K562 (cell line): Measurements from ENCODE around the gene TMC6. TPM values are rescaled to one million over a fixed set of nuclear protein-coding genes. Genes with fewer than 3 reads are reported as not detected.
A peak's percentile ranks its signal among the peaks of the same experiment; 100 is the strongest.

Experiments
- ADNP ChIP-seq: fragments of 200-800 bp; sonication (Bioruptor generic); IDR thresholded peaks from 2 replicates; pipeline ENCODE4 v1.6.1; 2016; ENCODE audit warnings: missing genetic modification characterization, missing compliant biosample characterization
- ARID3B ChIP-seq: fragments of 250-450 bp; sonication (Bioruptor Pico); IDR thresholded peaks from 2 replicates; pipeline ENCODE4 v1.4.0; 2020; ENCODE audit warnings: borderline replicate concordance
- ATF6 ChIP-seq: sonication (generic); formaldehyde crosslinking; IDR thresholded peaks from 2 replicates; pipeline ENCODE4 v1.4.0; 2020; ENCODE audit warnings: mild to moderate bottlenecking, missing genetic modification reagents
- E2F4 ChIP-seq: sonication (generic); formaldehyde crosslinking; IDR thresholded peaks from 2 replicates; pipeline ENCODE4 v1.8.0; 2022; ENCODE audit warnings: mild to moderate bottlenecking, low read depth, missing genetic modification reagents
- E2F6 ChIP-seq, 2 experiments: IDR thresholded peaks; 2 replicates each; pipeline ENCODE4 v1.6.1; 2011; ENCODE audit warnings: borderline replicate concordance in 1 of 2, control low read depth in 1 of 2, low read depth in 1 of 2, low read length in 1 of 2, mild to moderate bottlenecking in 1 of 2, mixed read lengths in 1 of 2, moderate library complexity in 1 of 2; ENCODE audit not compliant: insufficient read depth in 1 of 2, insufficient read length in 1 of 2, poor library complexity in 1 of 2, severe bottlenecking in 1 of 2; ENCODE audit errors: extremely low read depth in 1 of 2
- ILF3 ChIP-seq: fragments of 450-650 bp; IDR thresholded peaks from 2 replicates; pipeline ENCODE4 v1.6.1; 2018; ENCODE audit warnings: antibody characterized with exemption, mild to moderate bottlenecking, moderate library complexity, borderline replicate concordance
- MAX ChIP-seq: sonication (generic); formaldehyde crosslinking; IDR thresholded peaks from 2 replicates; pipeline ENCODE4 v1.9.0; 2022; ENCODE audit warnings: mild to moderate bottlenecking, missing genetic modification reagents
- RBM22 ChIP-seq: fragments of 200-400 bp; formaldehyde crosslinking; IDR thresholded peaks from 2 replicates; pipeline ENCODE4 v1.6.1; 2018; ENCODE audit warnings: low read length, low read depth; ENCODE audit not compliant: poor library complexity, severe bottlenecking
- USF1 ChIP-seq: sonication (generic); formaldehyde crosslinking; IDR thresholded peaks from 2 replicates; pipeline ENCODE4 v1.9.0; 2022; ENCODE audit warnings: mild to moderate bottlenecking, missing genetic modification reagents
- ZNF146 ChIP-seq: IDR thresholded peaks from one replicate; pipeline ENCODE4 v1.6.1; 2018; ENCODE audit warnings: missing compliant biosample characterization; ENCODE audit not compliant: unreplicated experiment
- ZNF277 ChIP-seq: fragments of 250-450 bp; sonication (Bioruptor Pico); IDR thresholded peaks from 2 replicates; pipeline ENCODE4 v1.8.0; 2022; ENCODE audit warnings: inconsistent platforms, mild to moderate bottlenecking, moderate library complexity, borderline replicate concordance
- ZNF324 ChIP-seq: fragments of 250-450 bp; sonication (Bioruptor Pico); IDR thresholded peaks from 2 replicates; pipeline ENCODE4 v1.4.0; 2020; ENCODE audit warnings: mild to moderate bottlenecking
- ZNF408 ChIP-seq: fragments of 250-450 bp; sonication (Bioruptor Pico); IDR thresholded peaks from 2 replicates; pipeline ENCODE4 v1.4.0; 2020; ENCODE audit warnings: low read depth, mild to moderate bottlenecking, moderate library complexity
- ZNF76 ChIP-seq: fragments of 250-450 bp; sonication (Bioruptor Pico); IDR thresholded peaks from 2 replicates; pipeline ENCODE4 v1.4.0; 2020; ENCODE audit warnings: mild to moderate bottlenecking, moderate library complexity, borderline replicate concordance
- polyA plus RNA-seq, 8 experiments: library from polyadenylated mRNA; depleted of rRNA in 4 of 8; stranded (reverse) in 5 of 8; unstranded in 3 of 8; fragments of >200 nt; fragmentation: Nextera tagmentation in 2 of 8; fragmentation: Illumina TruSeq in 1 of 8; extraction: Ambion mirVana in 2 of 8; extraction: Trizol in 1 of 8; gene quantifications; 2 replicates each; pipeline versions ENCODE4 v1.2.1 to v1.2.3, GENCODE V29; 2011 to 2014; ENCODE audit warnings: inconsistent platforms in 1 of 8, missing spikeins in 1 of 8
- total RNA-seq, 7 experiments: library from RNA; depleted of rRNA in 6 of 7; stranded (reverse); fragments of >200 nt in 6 of 7; fragmentation: Illumina TruSeq in 2 of 7; extraction: Trizol in 2 of 7; gene quantifications; 2 replicates each; pipeline versions ENCODE4 v1.2.1 to v1.2.3, GENCODE V29; 2011 to 2021; ENCODE audit warnings: low replicate concordance in 1 of 7

The TMC6 gene
- total and polyA plus RNA-seq, 9 of the 15 experiments (the other 6 are each of a cell fraction or from before 2014, with no cell fraction given), result 4.1 to 351 (median 66.9) TPM

GRCh38 chr17:78174870-78175642 is 46.5 kb upstream of the TMC6 start (continued):
- TF ChIP-seq MAX (CRISPR knock-in tag) (no peak), ZNF277 (CRISPR knock-in tag) (no peak), E2F4 (CRISPR knock-in tag) (no peak), E2F6 (IDR thresholded peaks at IDR 0.05; ENCODE audit: borderline replicate concordance in 1 of 2, extremely low read depth in 1 of 2, insufficient read depth in 1 of 2, insufficient read length in 1 of 2, low read depth in 1 of 2, low read length in 1 of 2, poor library complexity in 1 of 2, severe bottlenecking in 1 of 2) (no peak), ZNF76 (CRISPR knock-in tag) (no peak), USF1 (CRISPR knock-in tag) (no peak), ZNF146 (CRISPR knock-in tag) (no peak), ZNF408 (CRISPR knock-in tag) (no peak), ZNF324 (CRISPR knock-in tag) (no peak), ADNP (tag) (no peak), ILF3 (0 out of 2 replicates have a peak, but pooled peaks have one; percentile 26), ATF6 (CRISPR knock-in tag) (no peak), ARID3B (no peak), RBM22 (peak; percentile 85)
